Calu3 (cell line): ENCODE measurements around the gene PAF1. TPM values are rescaled to one million over a fixed set of nuclear protein-coding genes. Genes with fewer than 3 reads are reported as not detected.
"Not testable (repeated sequence)": the region's sequence is repeated elsewhere in the genome, so short reads cannot be mapped to it uniquely, and the experiment has no call there.

ENCODE experiments used
- BruUV-seq: library from RNA; stranded (reverse); fragments of 400-500 nt; replicated peaks from 2 replicates; lab custom pipeline; 2021; lab: Mats Ljungman, UMichigan
- CTCF ChIA-PET: fragments of 300-600 bp; sonication (Branson Sonifier 250); formaldehyde crosslinking; loops from one replicate; lab custom pipeline; 2022; ENCODE audit warnings: antibody characterized with exemption; lab: Charles Lee
- DNase-seq: peaks from one replicate; pipeline ENCODE4 v3.0.0; 2022
- H3K27ac Mint-ChIP-seq: one replicate; pipeline ENCODE4 v1.8.0; 2022; ENCODE audit warnings: mixed read lengths; ENCODE audit not compliant: unreplicated experiment
- H3K27me3 Mint-ChIP-seq: one replicate; pipeline ENCODE4 v1.8.0; 2022; ENCODE audit warnings: mixed read lengths; ENCODE audit not compliant: unreplicated experiment
- H3K36me3 Mint-ChIP-seq: one replicate; pipeline ENCODE4 v1.8.0; 2022; ENCODE audit warnings: mild to moderate bottlenecking, moderate library complexity, mixed read lengths; ENCODE audit not compliant: insufficient read depth, unreplicated experiment
- H3K4me1 Mint-ChIP-seq: one replicate; pipeline ENCODE4 v1.8.0; 2022; ENCODE audit warnings: mild to moderate bottlenecking, low read depth, mixed read lengths; ENCODE audit not compliant: unreplicated experiment
- H3K4me3 Mint-ChIP-seq: one replicate; pipeline ENCODE4 v1.8.0; 2022; ENCODE audit warnings: mild to moderate bottlenecking, low read depth, moderate library complexity, mixed read lengths; ENCODE audit not compliant: unreplicated experiment
- H3K9me3 Mint-ChIP-seq: one replicate; pipeline ENCODE4 v1.8.0; 2022; ENCODE audit warnings: low read depth, mixed read lengths; ENCODE audit not compliant: unreplicated experiment
- intact Hi-C: fragments of 100-400 bp; cut with micrococcal nuclease; formaldehyde crosslinking; loops from one replicate; pipeline ENCODE4 v1.10.0; 2022; ENCODE audit not compliant: unreplicated experiment
- total RNA-seq: library from RNA; stranded (reverse); gene quantifications from 2 replicates; pipeline ENCODE4 v1.2.3, GENCODE V29; 2022
- TF ChIP-seq, protein P1 (sequence below): fragments of 200-600 bp; IDR thresholded peaks from one replicate; pipeline ENCODE4 v1.8.0; 2022; ENCODE audit warnings: antibody characterized with exemption; ENCODE audit not compliant: unreplicated experiment

The PAF1 gene
- total RNA-seq, 1 experiment from 2014 or later, result 64.3 TPM

GRCh38 chr19:39345956-39346355 lies 45.0 kb downstream of the PAF1 start:
- H3K27me3 Mint-ChIP-seq, result no peaks in the 10 kb centered on the region
- no peak overlapping the region for H3K4me3 Mint-ChIP-seq
- CTCF ChIA-PET, result interaction anchor here (0.6 to 0.7 kb wide), 3 partner anchors 16 to 155 kb away, joined by 3 read pairs; no protein-coding TSS in a partner anchor
- DNase-seq, result no peak
- peak overlapping the region; percentile 18 for H3K27ac Mint-ChIP-seq
- intact Hi-C loops, result no loop called here
- H3K9me3 Mint-ChIP-seq, result no peaks in the 10 kb centered on the region
- peaks cover 42% of the 10 kb centered on the region for H3K36me3 Mint-ChIP-seq
- H3K4me1 Mint-ChIP-seq, result peaks cover 48% of the 10 kb centered on the region
- BruUV-seq, result no TSS peak
- TF ChIP-seq, protein P1, sequence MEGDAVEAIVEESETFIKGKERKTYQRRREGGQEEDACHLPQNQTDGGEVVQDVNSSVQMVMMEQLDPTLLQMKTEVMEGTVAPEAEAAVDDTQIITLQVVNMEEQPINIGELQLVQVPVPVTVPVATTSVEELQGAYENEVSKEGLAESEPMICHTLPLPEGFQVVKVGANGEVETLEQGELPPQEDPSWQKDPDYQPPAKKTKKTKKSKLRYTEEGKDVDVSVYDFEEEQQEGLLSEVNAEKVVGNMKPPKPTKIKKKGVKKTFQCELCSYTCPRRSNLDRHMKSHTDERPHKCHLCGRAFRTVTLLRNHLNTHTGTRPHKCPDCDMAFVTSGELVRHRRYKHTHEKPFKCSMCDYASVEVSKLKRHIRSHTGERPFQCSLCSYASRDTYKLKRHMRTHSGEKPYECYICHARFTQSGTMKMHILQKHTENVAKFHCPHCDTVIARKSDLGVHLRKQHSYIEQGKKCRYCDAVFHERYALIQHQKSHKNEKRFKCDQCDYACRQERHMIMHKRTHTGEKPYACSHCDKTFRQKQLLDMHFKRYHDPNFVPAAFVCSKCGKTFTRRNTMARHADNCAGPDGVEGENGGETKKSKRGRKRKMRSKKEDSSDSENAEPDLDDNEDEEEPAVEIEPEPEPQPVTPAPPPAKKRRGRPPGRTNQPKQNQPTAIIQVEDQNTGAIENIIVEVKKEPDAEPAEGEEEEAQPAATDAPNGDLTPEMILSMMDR, result no peak

DNA sequence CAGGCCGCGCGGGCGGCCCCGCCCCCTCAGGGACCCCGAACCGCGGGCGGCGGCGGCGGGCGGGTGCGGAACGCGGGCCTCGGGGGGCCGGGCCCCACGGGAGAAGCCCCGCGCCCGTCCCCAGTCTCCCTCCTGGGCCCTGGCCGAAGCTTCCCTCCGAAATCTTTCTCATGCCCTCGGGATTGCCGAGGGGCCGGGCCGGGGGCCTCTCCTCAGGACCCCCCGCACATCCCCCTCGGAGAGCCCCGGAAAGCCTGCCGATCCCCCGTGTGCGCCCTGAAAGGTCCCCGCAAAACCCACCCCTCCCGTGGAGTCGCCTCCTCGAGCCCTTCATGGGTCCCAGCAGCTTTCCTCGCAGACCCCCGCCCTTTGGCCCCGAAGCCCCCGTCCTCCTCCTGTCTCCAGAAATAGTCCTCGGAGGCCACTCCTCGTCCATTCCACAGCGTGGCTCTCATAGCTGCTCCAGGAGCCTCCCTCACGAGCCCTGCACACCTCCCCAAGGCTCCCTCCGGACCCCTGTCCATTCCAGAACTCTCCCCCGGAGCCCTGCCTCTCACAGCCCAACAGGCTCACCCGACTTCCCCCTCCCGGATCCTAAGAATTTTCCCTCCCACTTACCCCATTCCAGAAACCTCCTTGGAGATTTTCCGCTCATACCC lies 48.1 kb downstream of the PAF1 start:
- BruUV-seq, result no TSS peak
- Mint-ChIP-seq H3K27ac (peak overlapping the region; percentile 82), H3K4me3 (peak overlapping the region; percentile 87), H3K27me3 (peaks cover 11% of the 10 kb centered on the region), H3K36me3 (peaks cover 45% of the 10 kb centered on the region), H3K4me1 (peaks cover 57% of the 10 kb centered on the region), H3K9me3 (no peaks in the 10 kb centered on the region)
- CTCF ChIA-PET, result interaction anchor here (0.5 to 1.7 kb wide), 10 partner anchors 11 to 306 kb away, joined by 3 to 6 read pairs (median 3); partner anchors contain the start of genes MED29, PAF1 and RPS16
- TF ChIP-seq, protein P1, result no peak
- intact Hi-C loops, result no loop called here
- DNase-seq, result peak; percentile 19

- Mint-ChIP-seq H3K9me3 (no peaks in the 10 kb centered on the region), H3K4me3 (peak within 1 kb of the TSS; percentile 87), H3K27ac (peak within 1 kb of the TSS; percentile 82), H3K27me3 (peaks cover 19% of the 10 kb centered on the region), H3K4me1 (peaks cover 52% of the 10 kb centered on the region), H3K36me3 (peaks cover 45% of the 10 kb centered on the region)
- intact Hi-C loops, result no loop called here
- CTCF ChIA-PET, result interaction anchor here (0.5 to 1.7 kb wide), 10 partner anchors 12 to 850 kb away, joined by 3 to 6 read pairs (median 3); partner anchors contain the start of genes MED29, PAF1 and RPS16
- peak; percentile 100 for DNase-seq
- TF ChIP-seq, protein P1, result peak; percentile 70
- BruUV-seq, result no TSS peak
Observed at GRCh38 chr19:39341719-39342604, 48.9 kb downstream of the PAF1 start, which contains the start of gene SAMD4B. SAMD4B (plus strand) TSS chr19:39342421; CDS start chr19:39356894, 14,473 bp downstream.

DNA sequence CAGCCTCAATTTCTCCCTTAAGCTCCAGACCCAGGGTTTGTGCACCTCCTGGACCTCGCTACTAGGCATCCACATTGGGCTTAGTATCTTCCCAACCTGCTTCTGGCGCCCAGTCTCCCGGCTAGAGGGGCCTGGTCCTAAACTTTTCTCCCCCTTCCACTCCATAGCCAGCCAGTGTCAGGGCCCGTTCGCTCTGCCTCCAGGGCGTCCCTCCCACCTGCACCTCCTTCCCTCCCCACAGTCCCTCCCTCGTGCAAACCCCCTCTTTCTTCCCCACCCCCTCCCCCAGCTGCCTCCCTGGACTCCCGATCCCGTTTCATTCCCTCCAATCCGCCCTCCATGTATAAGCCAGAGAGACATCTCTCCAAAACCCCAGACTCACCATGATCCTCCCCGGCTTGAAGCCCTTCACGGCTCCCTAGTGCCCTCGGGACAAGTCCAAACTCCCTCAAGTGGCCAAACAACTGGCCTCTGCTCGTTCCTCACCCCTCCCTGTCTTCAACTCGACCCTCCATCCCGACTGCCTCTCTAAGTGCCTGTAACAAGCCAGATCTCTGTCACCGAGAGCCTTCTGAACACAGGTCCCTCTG lies 49.7 kb downstream of the PAF1 start:
- peak; percentile 20 for DNase-seq
- Mint-ChIP-seq H3K9me3 (no peaks in the 10 kb centered on the region), H3K4me3 (peak overlapping the region; percentile 87), H3K27ac (peak overlapping the region; percentile 78), H3K4me1 (peaks cover 52% of the 10 kb centered on the region), H3K36me3 (peaks cover 45% of the 10 kb centered on the region), H3K27me3 (peaks cover 23% of the 10 kb centered on the region)
- intact Hi-C loops, result no loop called here
- BruUV-seq, result no TSS peak
- TF ChIP-seq, protein P1, result no peak
- CTCF ChIA-PET, result interaction anchor here (1.7 kb wide), 1 partner anchor 94 kb away, joined by 5 read pairs; the partner anchor contains the start of gene RPS16

DNA sequence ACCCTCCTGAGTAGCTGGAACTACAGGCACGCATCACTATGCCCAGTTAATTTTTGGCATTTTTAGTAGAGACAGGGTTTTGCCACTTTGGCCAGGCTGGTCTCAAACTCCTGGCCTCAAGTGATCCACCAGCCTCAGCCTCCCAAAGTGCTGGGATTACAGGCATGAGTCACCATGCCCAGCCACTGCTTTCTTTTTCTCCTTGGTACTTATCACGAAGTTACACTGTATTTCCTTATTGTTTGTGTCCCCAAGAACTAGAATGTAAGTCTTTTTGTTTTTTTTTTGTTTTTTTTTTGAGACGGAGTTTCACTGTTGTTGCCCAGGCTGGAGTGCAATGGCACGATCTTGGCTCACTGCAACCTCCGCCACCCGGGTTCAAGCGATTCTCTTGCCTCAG lies 50.8 kb downstream of the PAF1 start:
- BruUV-seq, intact Hi-C loops, H3K27ac Mint-ChIP-seq, DNase-seq, H3K9me3 Mint-ChIP-seq, CTCF ChIA-PET, H3K4me3 Mint-ChIP-seq: not testable (repeated sequence)
- Mint-ChIP-seq H3K4me1 (peaks cover 42% of the 10 kb centered on the region), H3K36me3 (peaks cover 40% of the 10 kb centered on the region), H3K27me3 (peaks cover 33% of the 10 kb centered on the region)
